SK-N-SH (cell line): ENCODE results near the gene RTL3. TPM values are rescaled to one million over a fixed set of nuclear protein-coding genes. Genes with fewer than 3 reads are reported as not detected.

ENCODE experiments used
- CTCF ChIA-PET: fragments of 300-600, 350-600 bp; formaldehyde crosslinking; extraction: SDS; loops from one replicate; lab custom pipeline; 2021; lab: Yijun Ruan, JAX
- POLR2A ChIA-PET: fragments of 350-600 bp; sonication (Branson Sonifier 250); formaldehyde crosslinking; extraction: SDS; loops from one replicate; lab custom pipeline; 2020; ENCODE audit warnings: antibody characterized with exemption, inconsistent platforms; lab: Yijun Ruan, JAX
- DNase-seq: peaks from one replicate; pipeline ENCODE4 v3.0.0; 2012
- H2AFZ ChIP-seq: fragments of 200-600 bp; sonication (generic); 2 replicates; pipeline ENCODE4 v1.8.1; 2016; ENCODE audit warnings: antibody characterized with exemption, mild to moderate bottlenecking, low read depth
- H3F3A ChIP-seq: fragments of 200-600 bp; sonication (generic); replicated peaks from 2 replicates; pipeline ENCODE3; 2016; ENCODE audit warnings: antibody characterized with exemption, mild to moderate bottlenecking; ENCODE audit not compliant: insufficient read depth
- H3K27ac ChIP-seq, 2 experiments: fragments of 200-500 bp in 1 of 2; fragments of 200-600 bp in 1 of 2; sonication (Bioruptor generic) in 1 of 2; sonication (generic), shearing (Covaris generic) in 1 of 2; 2 replicates each; pipeline versions ENCODE4 v1.5.1 to v1.6.1; 2014 to 2016; ENCODE audit warnings: low read depth in 2 of 2, inconsistent platforms in 1 of 2, low read length in 1 of 2, mild to moderate bottlenecking in 1 of 2, mixed read lengths in 1 of 2
- H3K27me3 ChIP-seq: fragments of 200-600 bp; sonication (generic), shearing (Covaris generic); 2 replicates; pipeline ENCODE4 v1.6.1; 2016; ENCODE audit warnings: mixed run types; ENCODE audit not compliant: insufficient read depth
- H3K36me3 ChIP-seq, 2 experiments: fragments of 200-500 bp in 1 of 2; fragments of 200-600 bp in 1 of 2; sonication (Bioruptor generic) in 1 of 2; sonication (generic) in 1 of 2; replicated peaks in 1 of 2; 2 replicates each; pipeline versions ENCODE3 to v1.5.1; 2014 to 2016; ENCODE audit warnings: low read length in 1 of 2, mild to moderate bottlenecking in 1 of 2; ENCODE audit not compliant: insufficient read depth in 2 of 2, control insufficient read depth in 1 of 2
- H3K4me1 ChIP-seq, 2 experiments: fragments of 200-500 bp in 1 of 2; fragments of 200-600 bp in 1 of 2; sonication (Bioruptor generic) in 1 of 2; sonication (generic), shearing (Covaris generic) in 1 of 2; 2 replicates each; pipeline versions ENCODE4 v1.5.1 to v1.6.1; 2014 to 2016; ENCODE audit warnings: low read depth in 1 of 2, low read length in 1 of 2, mixed run types in 1 of 2; ENCODE audit not compliant: insufficient read depth in 2 of 2, control insufficient read depth in 1 of 2
- H3K4me2 ChIP-seq: fragments of 200-600 bp; sonication (generic), shearing (Covaris generic); 2 replicates; pipeline ENCODE4 v1.6.1; 2017; ENCODE audit warnings: mixed run types
- H3K4me3 ChIP-seq, 2 experiments: fragments of 200-500 bp in 1 of 2; fragments of 200-600 bp in 1 of 2; sonication (Bioruptor generic) in 1 of 2; sonication (generic), shearing (Covaris generic) in 1 of 2; 2 replicates each; pipeline versions ENCODE4 v1.5.1 to v1.8.1; 2014 to 2016; ENCODE audit warnings: low read depth in 2 of 2, inconsistent platforms in 1 of 2, low read length in 1 of 2, mild to moderate bottlenecking in 1 of 2, mixed read lengths in 1 of 2, moderate library complexity in 1 of 2
- H3K79me2 ChIP-seq: fragments of 200-600 bp; sonication (generic); 2 replicates; pipeline ENCODE4 v1.8.1; 2017; ENCODE audit warnings: mild to moderate bottlenecking; ENCODE audit not compliant: insufficient read depth
- H3K9ac ChIP-seq: fragments of 200-600 bp; sonication (generic); 2 replicates; pipeline ENCODE4 v1.6.1; 2017; ENCODE audit warnings: mixed run types
- H3K9me2 ChIP-seq: fragments of 200-600 bp; sonication (generic); 2 replicates; pipeline ENCODE4 v1.6.1; 2017; ENCODE audit warnings: mixed run types
- H3K9me3 ChIP-seq: fragments of 200-600 bp; sonication (generic); 2 replicates; pipeline ENCODE4 v1.6.1; 2017; ENCODE audit warnings: mixed run types, mild to moderate bottlenecking, moderate library complexity
- H4K20me1 ChIP-seq: fragments of 200-600 bp; sonication (generic); 2 replicates; pipeline ENCODE4 v1.6.1; 2017; ENCODE audit warnings: mild to moderate bottlenecking, mixed run types; ENCODE audit not compliant: insufficient read depth
- EZH2phosphoT487 ChIP-seq: fragments of 200-600 bp; sonication (generic); IDR thresholded peaks from 2 replicates; pipeline ENCODE4 v1.6.1; 2017; ENCODE audit warnings: low read depth, mixed run types, mild to moderate bottlenecking, antibody characterized with exemption, moderate library complexity, borderline replicate concordance
- GABPA ChIP-seq: IDR thresholded peaks from 2 replicates; pipeline ENCODE4 v1.4.0; 2012; ENCODE audit warnings: low read depth, mild to moderate bottlenecking
- GATA2 ChIP-seq: sonication (generic); formaldehyde crosslinking; IDR thresholded peaks from 2 replicates; pipeline ENCODE4 v1.5.0; 2020; ENCODE audit warnings: mild to moderate bottlenecking, missing genetic modification reagents
- IRF3 ChIP-seq: fragments of 150-350 bp; IDR thresholded peaks from 2 replicates; pipeline ENCODE4 v1.6.1; 2016; ENCODE audit warnings: mild to moderate bottlenecking, low read depth, low read length
- JUND ChIP-seq: IDR thresholded peaks from 2 replicates; pipeline ENCODE4 v1.4.0; 2012
- MAX ChIP-seq: IDR thresholded peaks from 2 replicates; pipeline ENCODE4 v1.4.0; 2012; ENCODE audit warnings: low read depth
- NRF1 ChIP-seq: IDR thresholded peaks from 2 replicates; pipeline ENCODE4 v1.6.1; 2012; ENCODE audit warnings: low read depth, mild to moderate bottlenecking, low read length
- REST ChIP-seq: IDR thresholded peaks from 2 replicates; pipeline ENCODE4 v1.6.1; 2012; ENCODE audit warnings: mild to moderate bottlenecking, low read depth, low read length, moderate library complexity
- RFX5 ChIP-seq: IDR thresholded peaks from 2 replicates; pipeline ENCODE4 v1.6.1; 2012; ENCODE audit warnings: mild to moderate bottlenecking, improper control_type of control experiment, low read length
- RXRA ChIP-seq: IDR thresholded peaks from 2 replicates; pipeline ENCODE4 v1.4.0; 2012; ENCODE audit warnings: low read depth, mild to moderate bottlenecking, borderline replicate concordance
- TCF12 ChIP-seq: IDR thresholded peaks from 2 replicates; pipeline ENCODE4 v1.4.0; 2012
- USF1 ChIP-seq: IDR thresholded peaks from 2 replicates; pipeline ENCODE4 v1.4.0; 2012; ENCODE audit warnings: low read depth, borderline replicate concordance
- USF2 ChIP-seq: fragments of 150-350 bp; IDR thresholded peaks from 2 replicates; pipeline ENCODE4 v1.6.1; 2017; ENCODE audit warnings: antibody characterized with exemption, low read length, low read depth, borderline replicate concordance
- WGBS: methylation state at CpG from one replicate; pipeline ENCODE4 v1.1.6; 2017; ENCODE audit warnings: low lambda C conversion rate; 5-methylcytosine and 5-hydroxymethylcytosine counted together
- polyA plus RNA-seq, 3 experiments: library from polyadenylated mRNA; depleted of rRNA; stranded (reverse); fragments of >200 nt; gene quantifications; 2 replicates each; pipeline ENCODE4 v1.2.3, GENCODE V29; 2012

Gene RTL3
- polyA plus RNA-seq, 1 of the 3 experiments (the other 2 are of a cell fraction) = 0.64 TPM

- TF ChIP-seq REST (no peak), IRF3 (no peak), RFX5 (no peak), GABPA (no peak), JUND (peak; percentile 82), USF1 (no peak), MAX (no peak; the same call in 1 of the 2 replicates), TCF12 (peak; percentile 52; the same call in 1 of the 2 replicates), USF2 (no peak), EZH2phosphoT487 (no peak), GATA2 (no peak)
- TF ChIP-seq, all 33 proteins: peak for 8
Measured at GRCh38 chrX:78653118-78653822, 5.9 kb downstream of the RTL3 start (continued).

GRCh38 chrX:78650906-78651437 lies 8.2 kb downstream of the RTL3 start:
- H3K9me3 ChIP-seq = no peaks in the 10 kb centered on the region
- no peak for TF ChIP-seq NRF1
- TF ChIP-seq TCF12 = peak; percentile 55; the same call in 1 of the 2 replicates
- TF ChIP-seq RXRA = no peak
- TF ChIP-seq GABPA = no peak
- TF ChIP-seq, all 33 proteins: peak for 1
- Histone ChIP-seq H2AFZ (no peak overlapping the region), H3K27me3 (no peaks in the 10 kb centered on the region), H3K27ac (peak overlapping the region; percentile 4 to 34; a peak in 1 of 4 replicates), H3K79me2 (no peaks in the 10 kb centered on the region), H3K4me2 (0 out of 2 replicates have a peak overlapping the region, but pooled peaks have one; percentile 31), H3K9ac (no peak overlapping the region), H3K4me3 (no peak overlapping the region), H4K20me1 (no peaks in the 10 kb centered on the region), H3K36me3 (no peaks in the 10 kb centered on the region), H3K4me1 (no peaks in the 10 kb centered on the region; a peak in 1 of 4 replicates), H3F3A (peaks cover 12% of the 10 kb centered on the region), H3K9me2 (no peaks in the 10 kb centered on the region)
- 3% methylated on average over 5 of the region's 5 CpGs for WGBS
- CTCF ChIA-PET = no interaction called here
- POLR2A ChIA-PET = no interaction called here
- DNase-seq = no peak
